ENCODE data around the gene ACOX2.

DNA sequence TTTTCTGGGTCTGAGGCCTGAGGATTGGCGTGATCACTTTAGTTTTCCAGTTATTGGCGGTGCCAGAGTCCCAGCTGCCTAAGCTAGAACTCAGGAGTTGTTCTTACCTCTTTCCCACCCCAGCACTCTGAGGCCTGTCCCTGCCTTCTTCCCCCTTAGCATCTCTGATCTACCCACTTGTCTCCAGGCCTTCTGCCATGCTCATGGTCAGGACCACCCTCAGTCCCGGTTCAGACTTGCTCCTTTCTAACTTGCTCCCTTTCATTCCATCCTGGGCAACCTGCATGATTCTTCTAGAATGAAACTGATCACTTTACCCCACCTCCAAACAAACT lies 15.7 kb downstream of the ACOX2 start:
- TF ChIP-seq POLR2A (IDR thresholded peaks at IDR 0.05) (no peak), POLR2AphosphoS5 (IDR thresholded peaks at IDR 0.05) (no peak), EP300 (IDR thresholded peaks at IDR 0.05) (no peak)
- TF ChIP-seq, protein P1, sequence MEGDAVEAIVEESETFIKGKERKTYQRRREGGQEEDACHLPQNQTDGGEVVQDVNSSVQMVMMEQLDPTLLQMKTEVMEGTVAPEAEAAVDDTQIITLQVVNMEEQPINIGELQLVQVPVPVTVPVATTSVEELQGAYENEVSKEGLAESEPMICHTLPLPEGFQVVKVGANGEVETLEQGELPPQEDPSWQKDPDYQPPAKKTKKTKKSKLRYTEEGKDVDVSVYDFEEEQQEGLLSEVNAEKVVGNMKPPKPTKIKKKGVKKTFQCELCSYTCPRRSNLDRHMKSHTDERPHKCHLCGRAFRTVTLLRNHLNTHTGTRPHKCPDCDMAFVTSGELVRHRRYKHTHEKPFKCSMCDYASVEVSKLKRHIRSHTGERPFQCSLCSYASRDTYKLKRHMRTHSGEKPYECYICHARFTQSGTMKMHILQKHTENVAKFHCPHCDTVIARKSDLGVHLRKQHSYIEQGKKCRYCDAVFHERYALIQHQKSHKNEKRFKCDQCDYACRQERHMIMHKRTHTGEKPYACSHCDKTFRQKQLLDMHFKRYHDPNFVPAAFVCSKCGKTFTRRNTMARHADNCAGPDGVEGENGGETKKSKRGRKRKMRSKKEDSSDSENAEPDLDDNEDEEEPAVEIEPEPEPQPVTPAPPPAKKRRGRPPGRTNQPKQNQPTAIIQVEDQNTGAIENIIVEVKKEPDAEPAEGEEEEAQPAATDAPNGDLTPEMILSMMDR (IDR thresholded peaks at IDR 0.05), result no peak

Measured in gastroesophageal sphincter (tissue), 3 donors.